Spleen (tissue), 3 donors: ENCODE results near the gene ITPR2.

Experiments
- POLR2A ChIP-seq, 3 donors: fragments of 450-650 bp; IDR thresholded peaks; one replicate each; pipeline ENCODE4 v1.5.1; 2017; ENCODE audit warnings: antibody characterized with exemption in 3 of 3, mild to moderate bottlenecking in 1 of 3
- POLR2AphosphoS5 ChIP-seq, 3 donors: sonication (generic); formaldehyde crosslinking; IDR thresholded peaks; one replicate each; pipeline ENCODE4 v1.5.1; 2017; ENCODE audit warnings: antibody characterized with exemption in 3 of 3

GRCh38 chr12:26843311-26843710 is 10.3 kb upstream of the ITPR2 start:
- TF ChIP-seq POLR2A (IDR thresholded peaks at IDR 0.05): no peak
- TF ChIP-seq POLR2AphosphoS5 (IDR thresholded peaks at IDR 0.05): no peak
